HEK293 (cell line): ENCODE results near the gene MUC5AC.

ENCODE experiments used
- KLF1 ChIP-seq: fragments of 450-650 bp; formaldehyde crosslinking; IDR thresholded peaks from 2 replicates; pipeline ENCODE4 v1.5.1; 2016; ENCODE audit warnings: missing biosample characterization, missing genetic modification characterization
- ZIC2 ChIP-seq: fragments of 450-650 bp; formaldehyde crosslinking; IDR thresholded peaks from 2 replicates; pipeline ENCODE4 v1.5.1; 2016; ENCODE audit warnings: missing biosample characterization, missing genetic modification characterization
- ZNF221 ChIP-seq: fragments of 450-650 bp; formaldehyde crosslinking; IDR thresholded peaks from 2 replicates; pipeline ENCODE4 v1.5.1; 2017; ENCODE audit warnings: missing biosample characterization, missing genetic modification characterization, borderline replicate concordance
- ZNF274 ChIP-seq, 2 experiments: fragments of 200-500 bp in 1 of 2; fragments of 450-650 bp in 1 of 2; sonication (Bioruptor generic) in 1 of 2; formaldehyde crosslinking in 1 of 2; IDR thresholded peaks; 2 replicates each; pipeline versions ENCODE4 v1.5.1 to v1.6.1; 2014 to 2016; ENCODE audit warnings: borderline replicate concordance in 1 of 2, inconsistent platforms in 1 of 2, low read length in 1 of 2, missing biosample characterization in 1 of 2, missing genetic modification characterization in 1 of 2
- ZNF37A ChIP-seq: fragments of 450-650 bp; IDR thresholded peaks from 2 replicates; pipeline ENCODE4 v1.5.1; 2018; ENCODE audit warnings: missing biosample characterization, missing genetic modification characterization
- ZNF654 ChIP-seq: fragments of 450-650 bp; formaldehyde crosslinking; IDR thresholded peaks from 2 replicates; pipeline ENCODE4 v1.5.1; 2016; ENCODE audit warnings: low read depth, missing biosample characterization, missing genetic modification characterization
- ZNF76 ChIP-seq: fragments of 450-650 bp; formaldehyde crosslinking; IDR thresholded peaks from 2 replicates; pipeline ENCODE4; 2016; ENCODE audit warnings: low read depth, missing biosample characterization, missing genetic modification characterization, borderline replicate concordance
- ZNF785 ChIP-seq: fragments of 450-650 bp; formaldehyde crosslinking; IDR thresholded peaks from 2 replicates; pipeline ENCODE4 v1.5.1; 2016; ENCODE audit warnings: missing biosample characterization, missing genetic modification characterization
- TF ChIP-seq, protein P1 (sequence below): fragments of 450-650 bp; formaldehyde crosslinking; IDR thresholded peaks from 2 replicates; pipeline ENCODE4 v1.5.1; 2016; ENCODE audit warnings: missing biosample characterization, missing genetic modification characterization
- TF ChIP-seq, protein P2 (sequence below): fragments of 450-650 bp; formaldehyde crosslinking; IDR thresholded peaks from 2 replicates; pipeline ENCODE4 v1.5.1; 2016; ENCODE audit warnings: missing biosample characterization, missing genetic modification characterization
- TF ChIP-seq, protein P3 (sequence below): IDR thresholded peaks from 2 replicates; pipeline ENCODE4 v1.6.1; 2011; ENCODE audit warnings: mild to moderate bottlenecking, low read depth, low read length, borderline replicate concordance
- TF ChIP-seq, protein P4 (sequence below): fragments of 450-650 bp; formaldehyde crosslinking; IDR thresholded peaks from 2 replicates; pipeline ENCODE4 v1.5.1; 2016; ENCODE audit warnings: missing biosample characterization, missing genetic modification characterization
- TF ChIP-seq, protein P5 (sequence below): fragments of 450-650 bp; formaldehyde crosslinking; conservative IDR thresholded peaks from 2 replicates; pipeline ENCODE4 v1.5.1; 2016; ENCODE audit warnings: low read depth, missing biosample characterization, missing genetic modification characterization
- TF ChIP-seq, protein P6 (sequence below): fragments of 450-650 bp; formaldehyde crosslinking; IDR thresholded peaks from 2 replicates; pipeline ENCODE4 v1.5.1; 2016; ENCODE audit warnings: missing biosample characterization, missing genetic modification characterization

DNA sequence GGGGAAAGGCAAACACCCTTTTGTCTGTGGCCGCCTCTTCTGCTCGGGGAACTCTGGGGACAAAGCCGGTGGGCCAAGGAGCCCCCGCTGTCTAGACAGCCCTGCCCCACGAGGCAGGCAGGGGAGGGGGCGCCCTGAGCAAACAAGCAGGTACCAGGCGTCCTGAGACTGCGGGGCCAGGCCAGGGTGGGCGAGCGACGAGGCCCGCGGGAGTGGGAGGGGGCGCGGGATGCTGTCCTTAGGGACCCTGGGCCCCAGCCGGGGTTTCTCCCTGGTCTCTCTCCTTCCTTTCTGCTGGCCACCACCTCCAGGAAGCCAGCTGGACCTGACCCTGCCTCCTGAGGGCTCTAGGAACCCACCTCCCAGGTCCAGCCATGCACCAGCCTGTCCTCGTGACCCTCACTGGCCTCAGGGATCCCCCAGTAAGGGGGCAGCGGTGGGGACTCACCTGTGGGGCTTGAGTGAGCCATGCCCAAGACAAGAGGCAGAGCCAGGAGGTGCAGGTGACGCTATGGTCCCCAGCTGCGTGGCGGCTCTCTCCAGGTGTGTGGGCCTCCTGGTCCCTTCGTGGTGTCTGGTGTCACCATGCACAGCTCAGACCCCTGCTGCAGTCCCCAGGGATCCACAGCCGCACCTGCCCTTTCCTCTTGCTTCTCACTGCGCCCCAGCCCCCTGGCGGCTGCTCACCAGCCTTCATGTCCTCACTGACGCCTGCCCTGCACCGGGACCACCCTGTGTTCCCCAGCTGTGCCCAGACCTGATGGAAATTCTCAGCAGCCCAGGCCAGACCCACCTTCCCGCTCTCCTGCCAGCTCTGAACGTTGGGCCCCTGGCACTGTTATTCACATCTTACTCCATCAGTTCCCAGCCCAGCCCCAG, 26.5 kb upstream of the MUC5AC start:
- TF ChIP-seq ZNF654 (tag by site-specific recombination) (no peak), ZNF785 (no peak), ZNF37A (tag by site-specific recombination) (no peak), ZNF221 (tag by site-specific recombination) (no peak), ZIC2 (no peak), ZNF274 (IDR thresholded peaks at IDR 0.05; ENCODE audit: low read length) (no peak), ZNF274 (tag by site-specific recombination; IDR thresholded peaks at IDR 0.05; ENCODE audit: borderline replicate concordance) (no peak), ZNF76 (tag by site-specific recombination) (no peak), KLF1 (tag by site-specific recombination) (no peak)
- TF ChIP-seq, protein P1, sequence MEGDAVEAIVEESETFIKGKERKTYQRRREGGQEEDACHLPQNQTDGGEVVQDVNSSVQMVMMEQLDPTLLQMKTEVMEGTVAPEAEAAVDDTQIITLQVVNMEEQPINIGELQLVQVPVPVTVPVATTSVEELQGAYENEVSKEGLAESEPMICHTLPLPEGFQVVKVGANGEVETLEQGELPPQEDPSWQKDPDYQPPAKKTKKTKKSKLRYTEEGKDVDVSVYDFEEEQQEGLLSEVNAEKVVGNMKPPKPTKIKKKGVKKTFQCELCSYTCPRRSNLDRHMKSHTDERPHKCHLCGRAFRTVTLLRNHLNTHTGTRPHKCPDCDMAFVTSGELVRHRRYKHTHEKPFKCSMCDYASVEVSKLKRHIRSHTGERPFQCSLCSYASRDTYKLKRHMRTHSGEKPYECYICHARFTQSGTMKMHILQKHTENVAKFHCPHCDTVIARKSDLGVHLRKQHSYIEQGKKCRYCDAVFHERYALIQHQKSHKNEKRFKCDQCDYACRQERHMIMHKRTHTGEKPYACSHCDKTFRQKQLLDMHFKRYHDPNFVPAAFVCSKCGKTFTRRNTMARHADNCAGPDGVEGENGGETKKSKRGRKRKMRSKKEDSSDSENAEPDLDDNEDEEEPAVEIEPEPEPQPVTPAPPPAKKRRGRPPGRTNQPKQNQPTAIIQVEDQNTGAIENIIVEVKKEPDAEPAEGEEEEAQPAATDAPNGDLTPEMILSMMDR, result no peak
- TF ChIP-seq, protein P2, sequence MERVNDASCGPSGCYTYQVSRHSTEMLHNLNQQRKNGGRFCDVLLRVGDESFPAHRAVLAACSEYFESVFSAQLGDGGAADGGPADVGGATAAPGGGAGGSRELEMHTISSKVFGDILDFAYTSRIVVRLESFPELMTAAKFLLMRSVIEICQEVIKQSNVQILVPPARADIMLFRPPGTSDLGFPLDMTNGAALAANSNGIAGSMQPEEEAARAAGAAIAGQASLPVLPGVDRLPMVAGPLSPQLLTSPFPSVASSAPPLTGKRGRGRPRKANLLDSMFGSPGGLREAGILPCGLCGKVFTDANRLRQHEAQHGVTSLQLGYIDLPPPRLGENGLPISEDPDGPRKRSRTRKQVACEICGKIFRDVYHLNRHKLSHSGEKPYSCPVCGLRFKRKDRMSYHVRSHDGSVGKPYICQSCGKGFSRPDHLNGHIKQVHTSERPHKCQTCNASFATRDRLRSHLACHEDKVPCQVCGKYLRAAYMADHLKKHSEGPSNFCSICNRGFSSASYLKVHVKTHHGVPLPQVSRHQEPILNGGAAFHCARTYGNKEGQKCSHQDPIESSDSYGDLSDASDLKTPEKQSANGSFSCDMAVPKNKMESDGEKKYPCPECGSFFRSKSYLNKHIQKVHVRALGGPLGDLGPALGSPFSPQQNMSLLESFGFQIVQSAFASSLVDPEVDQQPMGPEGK (tag by site-specific recombination), result no peak
- TF ChIP-seq, protein P3, sequence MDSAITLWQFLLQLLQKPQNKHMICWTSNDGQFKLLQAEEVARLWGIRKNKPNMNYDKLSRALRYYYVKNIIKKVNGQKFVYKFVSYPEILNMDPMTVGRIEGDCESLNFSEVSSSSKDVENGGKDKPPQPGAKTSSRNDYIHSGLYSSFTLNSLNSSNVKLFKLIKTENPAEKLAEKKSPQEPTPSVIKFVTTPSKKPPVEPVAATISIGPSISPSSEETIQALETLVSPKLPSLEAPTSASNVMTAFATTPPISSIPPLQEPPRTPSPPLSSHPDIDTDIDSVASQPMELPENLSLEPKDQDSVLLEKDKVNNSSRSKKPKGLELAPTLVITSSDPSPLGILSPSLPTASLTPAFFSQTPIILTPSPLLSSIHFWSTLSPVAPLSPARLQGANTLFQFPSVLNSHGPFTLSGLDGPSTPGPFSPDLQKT, result no peak
- TF ChIP-seq, protein P4, sequence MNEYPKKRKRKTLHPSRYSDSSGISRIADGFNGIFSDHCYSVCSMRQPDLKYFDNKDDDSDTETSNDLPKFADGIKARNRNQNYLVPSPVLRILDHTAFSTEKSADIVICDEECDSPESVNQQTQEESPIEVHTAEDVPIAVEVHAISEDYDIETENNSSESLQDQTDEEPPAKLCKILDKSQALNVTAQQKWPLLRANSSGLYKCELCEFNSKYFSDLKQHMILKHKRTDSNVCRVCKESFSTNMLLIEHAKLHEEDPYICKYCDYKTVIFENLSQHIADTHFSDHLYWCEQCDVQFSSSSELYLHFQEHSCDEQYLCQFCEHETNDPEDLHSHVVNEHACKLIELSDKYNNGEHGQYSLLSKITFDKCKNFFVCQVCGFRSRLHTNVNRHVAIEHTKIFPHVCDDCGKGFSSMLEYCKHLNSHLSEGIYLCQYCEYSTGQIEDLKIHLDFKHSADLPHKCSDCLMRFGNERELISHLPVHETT (tag by site-specific recombination), result no peak
- TF ChIP-seq, protein P5, sequence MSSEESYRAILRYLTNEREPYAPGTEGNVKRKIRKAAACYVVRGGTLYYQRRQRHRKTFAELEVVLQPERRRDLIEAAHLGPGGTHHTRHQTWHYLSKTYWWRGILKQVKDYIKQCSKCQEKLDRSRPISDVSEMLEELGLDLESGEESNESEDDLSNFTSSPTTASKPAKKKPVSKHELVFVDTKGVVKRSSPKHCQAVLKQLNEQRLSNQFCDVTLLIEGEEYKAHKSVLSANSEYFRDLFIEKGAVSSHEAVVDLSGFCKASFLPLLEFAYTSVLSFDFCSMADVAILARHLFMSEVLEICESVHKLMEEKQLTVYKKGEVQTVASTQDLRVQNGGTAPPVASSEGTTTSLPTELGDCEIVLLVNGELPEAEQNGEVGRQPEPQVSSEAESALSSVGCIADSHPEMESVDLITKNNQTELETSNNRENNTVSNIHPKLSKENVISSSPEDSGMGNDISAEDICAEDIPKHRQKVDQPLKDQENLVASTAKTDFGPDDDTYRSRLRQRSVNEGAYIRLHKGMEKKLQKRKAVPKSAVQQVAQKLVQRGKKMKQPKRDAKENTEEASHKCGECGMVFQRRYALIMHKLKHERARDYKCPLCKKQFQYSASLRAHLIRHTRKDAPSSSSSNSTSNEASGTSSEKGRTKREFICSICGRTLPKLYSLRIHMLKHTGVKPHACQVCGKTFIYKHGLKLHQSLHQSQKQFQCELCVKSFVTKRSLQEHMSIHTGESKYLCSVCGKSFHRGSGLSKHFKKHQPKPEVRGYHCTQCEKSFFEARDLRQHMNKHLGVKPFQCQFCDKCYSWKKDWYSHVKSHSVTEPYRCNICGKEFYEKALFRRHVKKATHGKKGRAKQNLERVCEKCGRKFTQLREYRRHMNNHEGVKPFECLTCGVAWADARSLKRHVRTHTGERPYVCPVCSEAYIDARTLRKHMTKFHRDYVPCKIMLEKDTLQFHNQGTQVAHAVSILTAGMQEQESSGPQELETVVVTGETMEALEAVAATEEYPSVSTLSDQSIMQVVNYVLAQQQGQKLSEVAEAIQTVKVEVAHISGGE (tag by site-specific recombination), result no peak
- TF ChIP-seq, protein P6, sequence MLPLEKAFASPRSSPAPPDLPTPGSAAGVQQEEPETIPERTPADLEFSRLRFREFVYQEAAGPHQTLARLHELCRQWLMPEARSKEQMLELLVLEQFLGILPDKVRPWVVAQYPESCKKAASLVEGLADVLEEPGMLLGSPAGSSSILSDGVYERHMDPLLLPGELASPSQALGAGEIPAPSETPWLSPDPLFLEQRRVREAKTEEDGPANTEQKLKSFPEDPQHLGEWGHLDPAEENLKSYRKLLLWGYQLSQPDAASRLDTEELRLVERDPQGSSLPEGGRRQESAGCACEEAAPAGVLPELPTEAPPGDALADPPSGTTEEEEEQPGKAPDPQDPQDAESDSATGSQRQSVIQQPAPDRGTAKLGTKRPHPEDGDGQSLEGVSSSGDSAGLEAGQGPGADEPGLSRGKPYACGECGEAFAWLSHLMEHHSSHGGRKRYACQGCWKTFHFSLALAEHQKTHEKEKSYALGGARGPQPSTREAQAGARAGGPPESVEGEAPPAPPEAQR (tag by site-specific recombination), result no peak
